IMR-90 (cell line): ENCODE data around the gene RBBP7. TPM values are rescaled to one million over a fixed set of nuclear protein-coding genes. Genes with fewer than 3 reads are reported as not detected.

Source experiments
- ATAC-seq: fragments of 200-7000 bp; cut with Tn5 transposase; 2 replicates; pipeline ENCODE4 v1.9.1; 2020; ENCODE audit warnings: low read depth, mild to moderate bottlenecking, moderate library complexity
- BruUV-seq: library from RNA; stranded (reverse); fragments of 400-500 nt; replicated peaks from 2 replicates; lab custom pipeline; 2021; lab: Mats Ljungman, UMichigan
- CTCF ChIA-PET: fragments of 300-600 bp; formaldehyde crosslinking; extraction: SDS; loops from one replicate; lab custom pipeline; 2021; ENCODE audit warnings: antibody characterized with exemption; lab: Yijun Ruan, JAX
- POLR2A ChIA-PET: fragments of 300-600 bp; sonication (Branson Sonifier 250); formaldehyde crosslinking; loops from one replicate; lab custom pipeline; 2022; ENCODE audit warnings: antibody characterized with exemption; ENCODE audit not compliant: unreplicated experiment; lab: Charles Lee
- DNase-seq: peaks from one replicate; pipeline ENCODE4 v3.0.0; 2013
- H2AFZ ChIP-seq: replicated peaks from 2 replicates; pipeline ENCODE3; 2013; ENCODE audit warnings: low read length, mild to moderate bottlenecking; ENCODE audit not compliant: poor library complexity
- H2AK5ac ChIP-seq: 2 replicates; pipeline ENCODE4 v1.6.1; 2013; ENCODE audit warnings: low read depth, low read length, inconsistent platforms
- H2AK9ac ChIP-seq: replicated peaks from 2 replicates; pipeline ENCODE3; 2013; ENCODE audit warnings: mild to moderate bottlenecking, low read depth, low read length, moderate library complexity; ENCODE audit not compliant: poor library complexity
- H2BK120ac ChIP-seq: 2 replicates; pipeline ENCODE4 v1.6.1; 2013; ENCODE audit warnings: low read depth, low read length, inconsistent platforms
- H2BK15ac ChIP-seq: 3 replicates; pipeline ENCODE4 v1.6.1; 2013; ENCODE audit warnings: low read depth, low read length, inconsistent platforms
- H2BK20ac ChIP-seq: 2 replicates; pipeline ENCODE4 v1.6.1; 2013; ENCODE audit warnings: low read depth, mild to moderate bottlenecking, inconsistent platforms, low read length, moderate library complexity
- H2BK5ac ChIP-seq: 2 replicates; pipeline ENCODE4 v1.6.1; 2013; ENCODE audit warnings: mild to moderate bottlenecking, low read depth, low read length, inconsistent platforms; ENCODE audit not compliant: poor library complexity, severe bottlenecking
- H3K14ac ChIP-seq: replicated peaks from 2 replicates; pipeline ENCODE4 v1.6.1; 2013; ENCODE audit warnings: low read depth, low read length, inconsistent platforms
- H3K18ac ChIP-seq: 2 replicates; pipeline ENCODE4 v1.6.1; 2013; ENCODE audit warnings: low read depth, low read length, control low read depth
- H3K23ac ChIP-seq: 2 replicates; pipeline ENCODE4 v1.6.1; 2013; ENCODE audit warnings: low read depth, low read length, inconsistent platforms
- H3K27ac ChIP-seq: 2 replicates; pipeline ENCODE4 v1.5.1; 2013; ENCODE audit warnings: mild to moderate bottlenecking, control low read depth, low read length; ENCODE audit not compliant: insufficient read depth
- H3K27me3 ChIP-seq: 2 replicates; pipeline ENCODE4 v1.6.1; 2013; ENCODE audit warnings: low read length; ENCODE audit not compliant: control insufficient read depth, insufficient read depth
- H3K36me3 ChIP-seq: 2 replicates; pipeline ENCODE4 v1.6.1; 2013; ENCODE audit warnings: low read length, mixed read lengths; ENCODE audit not compliant: control insufficient read depth, insufficient read depth
- H3K4ac ChIP-seq: 2 replicates; pipeline ENCODE4 v1.6.1; 2013; ENCODE audit warnings: low read depth, low read length, inconsistent platforms
- H3K4me1 ChIP-seq: 2 replicates; pipeline ENCODE4 v1.6.1; 2013; ENCODE audit warnings: low read length, mixed read lengths; ENCODE audit not compliant: control insufficient read depth, insufficient read depth
- H3K4me2 ChIP-seq: 2 replicates; pipeline ENCODE4 v1.6.1; 2013; ENCODE audit warnings: low read depth, mild to moderate bottlenecking, control low read depth, low read length, moderate library complexity
- H3K4me3 ChIP-seq: 2 replicates; pipeline ENCODE4 v1.5.1; 2013; ENCODE audit warnings: low read depth, mild to moderate bottlenecking, control low read depth, low read length, moderate library complexity; ENCODE audit not compliant: insufficient read depth
- H3K56ac ChIP-seq: 2 replicates; pipeline ENCODE4 v1.6.1; 2013; ENCODE audit warnings: low read length, inconsistent platforms; ENCODE audit not compliant: insufficient read depth; ENCODE audit errors: extremely low read depth
- H3K79me1 ChIP-seq, 2 experiments: 2 replicates each; pipeline ENCODE4 v1.6.1; 2013; ENCODE audit warnings: low read length in 2 of 2, inconsistent platforms in 1 of 2, low read depth in 1 of 2
- H3K9ac ChIP-seq: 2 replicates; pipeline ENCODE4 v1.6.1; 2013; ENCODE audit warnings: low read depth, low read length, control low read depth
- H3K9me1 ChIP-seq: 2 replicates; pipeline ENCODE4 v1.6.1; 2013; ENCODE audit warnings: low read length, inconsistent platforms; ENCODE audit not compliant: insufficient read depth
- H3K9me3 ChIP-seq: 2 replicates; pipeline ENCODE4 v1.6.1; 2013; ENCODE audit warnings: low read length; ENCODE audit not compliant: control insufficient read depth, insufficient read depth
- H4K20me1 ChIP-seq: 2 replicates; pipeline ENCODE4 v1.6.1; 2013; ENCODE audit warnings: low read length, inconsistent platforms; ENCODE audit not compliant: insufficient read depth
- H4K5ac ChIP-seq: 2 replicates; pipeline ENCODE4 v1.6.1; 2013; ENCODE audit warnings: mild to moderate bottlenecking, low read depth, low read length, control low read depth
- H4K8ac ChIP-seq, 2 experiments: 2 replicates each; pipeline ENCODE4 v1.6.1; 2013; ENCODE audit warnings: low read depth in 2 of 2, low read length in 2 of 2, control low read depth in 1 of 2, inconsistent platforms in 1 of 2
- H4K91ac ChIP-seq: 2 replicates; pipeline ENCODE4 v1.6.1; 2013; ENCODE audit warnings: low read depth, low read length, inconsistent platforms; ENCODE audit not compliant: insufficient read depth
- BHLHE40 ChIP-seq: fragments of 150-350 bp; IDR thresholded peaks from 2 replicates; pipeline ENCODE4 v1.6.1; 2016; ENCODE audit warnings: mild to moderate bottlenecking, low read depth, low read length
- CEBPB ChIP-seq: IDR thresholded peaks from 2 replicates; pipeline ENCODE4 v1.6.1; 2012; ENCODE audit warnings: low read depth, low read length, improper control_type of control experiment
- CHD1 ChIP-seq: IDR thresholded peaks from 2 replicates; pipeline ENCODE4 v1.6.1; 2012; ENCODE audit warnings: low read depth, low read length, improper control_type of control experiment
- CTCF ChIP-seq: conservative IDR thresholded peaks from 2 replicates; pipeline ENCODE4 v1.5.1; 2012; ENCODE audit warnings: mild to moderate bottlenecking, low read depth, low read length, improper control_type of control experiment
- FOS ChIP-seq: fragments of 150-350 bp; IDR thresholded peaks from 2 replicates; pipeline ENCODE4 v1.6.1; 2016; ENCODE audit warnings: low read depth, low read length
- WGBS, 2 experiments: methylation state at CpG; one replicate each; pipeline versions ENCODE4 v1.1.5 to v1.1.7; 2013; ENCODE audit warnings: missing lambda C conversion rate in 2 of 2; ENCODE audit not compliant: insufficient read length in 1 of 2; ENCODE audit errors: extremely low coverage in 2 of 2; 5-methylcytosine and 5-hydroxymethylcytosine counted together
- dilution Hi-C: fragments of 300-500 bp; cut with HindIII; formaldehyde crosslinking; loops from one replicate; pipeline ENCODE4 v1.14.3; 2018; ENCODE audit warnings: low sequenced_read_pairs; ENCODE audit not compliant: unreplicated experiment
- in situ Hi-C: fragments of 300-500 bp; cut with MboI; formaldehyde crosslinking; loops from 3 replicates; pipeline ENCODE4 v1.14.3; 2019; ENCODE audit warnings: low sequenced_read_pairs, inconsistent platforms, mixed read lengths
- intact Hi-C: fragments of 100-400 bp; cut with micrococcal nuclease; formaldehyde crosslinking; loops from 2 replicates; pipeline ENCODE4 v1.10.0; 2022
- microRNA-seq, 2 experiments: library from miRNA; stranded (forward) in 1 of 2; unstranded in 1 of 2; fragments of 10-50 nt in 1 of 2; fragments of <30 nt in 1 of 2; gene quantifications in 1 of 2; microRNA quantifications in 1 of 2; one replicate each; pipeline versions ENCODE3 to v1.1.0; 2013 to 2020; ENCODE audit not compliant: insufficient read depth in 1 of 2, insufficient read length in 1 of 2, unreplicated experiment in 1 of 2
- polyA plus RNA-seq, 3 experiments: library from polyadenylated mRNA; depleted of rRNA; stranded (reverse); fragments of >200 nt; gene quantifications; 2 replicates each; pipeline ENCODE4 v1.2.3, GENCODE V29; 2012; ENCODE audit warnings: low replicate concordance in 1 of 3
- small RNA-seq, 5 experiments: library from RNA; depleted of rRNA; stranded (forward); fragments of <200 nt; gene quantifications; one replicate each; pipeline ENCODE3, GENCODE V24; 2012
- total RNA-seq: library from RNA; depleted of rRNA; stranded (reverse); fragments of >200 nt; gene quantifications from 2 replicates; pipeline ENCODE4 v1.2.3, GENCODE V29; 2012; rRNA removed

The RBBP7 gene
- total and polyA plus RNA-seq, 2 of the 4 experiments (the other 2 are of a cell fraction): 147 to 149 TPM

GRCh38 chrX:16796298-16796697 is 73.9 kb downstream of the RBBP7 start:
- intact Hi-C loops: no loop called here
- H2BK5ac ChIP-seq: no peak overlapping the region
- H2AK5ac ChIP-seq: no peak overlapping the region
- H3K18ac ChIP-seq: no peak overlapping the region
- no peak overlapping the region for H4K5ac ChIP-seq
- in situ Hi-C loops: no loop called here
- H3K4ac ChIP-seq: no peak overlapping the region
- H2BK120ac ChIP-seq: no peak overlapping the region
- H3K9ac ChIP-seq: no peak overlapping the region
- H3K36me3 ChIP-seq: peaks cover 7% of the 10 kb centered on the region
- no peak overlapping the region for H4K91ac ChIP-seq
- no peak overlapping the region for H3K4me3 ChIP-seq
- H3K9me1 ChIP-seq: no peaks in the 10 kb centered on the region
- no peak overlapping the region for H3K4me2 ChIP-seq
- H3K9me3 ChIP-seq: no peaks in the 10 kb centered on the region
- H4K8ac ChIP-seq: no peak overlapping the region
- H3K23ac ChIP-seq: no peak overlapping the region
- dilution Hi-C loops: no loop called here
- H2BK15ac ChIP-seq: no peak overlapping the region
- H2AFZ ChIP-seq: no peak overlapping the region
- H3K14ac ChIP-seq: no peak overlapping the region
- no peak overlapping the region for H2AK9ac ChIP-seq
- TF ChIP-seq BHLHE40 (no peak), CHD1 (no peak), CEBPB (no peak), FOS (no peak), CTCF (no peak)
- CTCF ChIA-PET: interaction anchor here (0.7 kb wide), 1 partner anchor 25 kb away, joined by 4 read pairs; no protein-coding TSS in a partner anchor
- no peak overlapping the region for H3K27ac ChIP-seq
- H3K56ac ChIP-seq: no peak overlapping the region
- no TSS peak for BruUV-seq
- DNase-seq: no peak
- 86% methylated on average over 2 of the region's 4 CpGs; no CpG with 5 or more reads in 1 of the 2 experiments for whole genome bisulfite sequencing, 2 experiments
- H3K4me1 ChIP-seq: no peaks in the 10 kb centered on the region
- ATAC-seq: no peak
- H2BK20ac ChIP-seq: no peak overlapping the region
- H3K79me1 ChIP-seq: peaks cover 2 to 9% of the 10 kb centered on the region in 2 experiments; a peak in 3 of 4 replicates
- POLR2A ChIA-PET: no interaction called here
- no peaks in the 10 kb centered on the region for H4K20me1 ChIP-seq
- H3K27me3 ChIP-seq: no peaks in the 10 kb centered on the region

Small RNA genes within 50 kb of the gene (microRNA-seq; reads per million reads assigned to microRNA genes)
- not detected for gene RF00019 (ENCODE audit: insufficient read depth, insufficient read length)
- not detected for gene RNU4-6P (ENCODE audit: insufficient read depth, insufficient read length)
- gene RPL12P49 (ENCODE audit: insufficient read depth, insufficient read length): not detected

Small RNA genes within 50 kb of the gene (small RNA-seq; reads per million reads assigned to genes)
- gene RF00019 (0 reads per million in 5 experiments), gene RNU4-6P (0 reads per million in 5 experiments), gene RPL12P49 (0 reads per million in 5 experiments)

Other genes starting within 250 kb of the RBBP7 start
- gene S100G, start 220.2 kb downstream of the RBBP7 start, total RNA-seq: not detected in 2 replicates
- not detected in 2 replicates for gene S100G, start 220.2 kb downstream of the RBBP7 start, polyA plus RNA-seq (2012; rRNA removed)
- 13.1 and 16.1 TPM in 2 replicates for gene CTPS2, start 157.7 kb downstream of the RBBP7 start, total RNA-seq
- gene CTPS2, start 157.7 kb downstream of the RBBP7 start, polyA plus RNA-seq (2012; rRNA removed): 4.7 and 6.0 TPM in 2 replicates
- gene SYAP1, start 150.8 kb downstream of the RBBP7 start, total RNA-seq: 35.0 and 55.0 TPM in 2 replicates
- gene SYAP1, start 150.8 kb downstream of the RBBP7 start, polyA plus RNA-seq (2012; rRNA removed): 14.0 and 17.7 TPM in 2 replicates
- 7.0 and 11.1 TPM in 2 replicates for gene TXLNG, start 83.9 kb downstream of the RBBP7 start, total RNA-seq
- gene TXLNG, start 83.9 kb downstream of the RBBP7 start, polyA plus RNA-seq (2012; rRNA removed): 9.4 and 9.7 TPM in 2 replicates
- 0.18 and 0.28 TPM in 2 replicates for gene REPS2, start 76.3 kb upstream of the RBBP7 start, total RNA-seq
- gene REPS2, start 76.3 kb upstream of the RBBP7 start, polyA plus RNA-seq (2012; rRNA removed): 0.01 and 0.02 TPM in 2 replicates